ENCODE results near the gene AKR1C3.

- no peak for TF ChIP-seq CTCF (IDR thresholded peaks at IDR 0.05)
- no peak for TF ChIP-seq POLR2A (IDR thresholded peaks at IDR 0.05)
These were observed 29.6 kb upstream of the AKR1C3 start for GRCh38 chr10:5064656-5065055.
